Memory B cell (primary cell): ENCODE measurements around the gene DACT1.

ENCODE experiments used
- ATAC-seq: fragments of 150-1000 bp; cut with Tn5 transposase; 2 replicates; pipeline ENCODE4 v1.10.0; 2021; ENCODE audit warnings: low read depth, mild to moderate bottlenecking, moderate library complexity
- DNase-seq, 2 donors: peaks; one replicate each; pipeline ENCODE4 v3.0.0; 2022; ENCODE audit warnings: low spot score in 2 of 2
- H3K27ac Mint-ChIP-seq: one replicate; pipeline ENCODE4 v1.8.0; 2022; ENCODE audit warnings: mild to moderate bottlenecking, moderate library complexity, mixed read lengths
- H3K27me3 Mint-ChIP-seq: one replicate; pipeline ENCODE4 v1.8.0; 2022; ENCODE audit warnings: mixed read lengths
- H3K36me3 Mint-ChIP-seq: one replicate; pipeline ENCODE4 v1.8.0; 2022; ENCODE audit warnings: mild to moderate bottlenecking, mixed read lengths
- H3K4me1 Mint-ChIP-seq: one replicate; pipeline ENCODE4 v1.8.0; 2022; ENCODE audit warnings: mixed read lengths
- H3K4me3 Mint-ChIP-seq: one replicate; pipeline ENCODE4 v1.8.0; 2022; ENCODE audit warnings: mild to moderate bottlenecking, moderate library complexity, mixed read lengths
- H3K9me3 Mint-ChIP-seq: one replicate; pipeline ENCODE4 v1.8.0; 2022; ENCODE audit warnings: mixed read lengths

The DACT1 gene

GRCh38 chr14:58697266-58697929, 59.6 kb downstream of the DACT1 start:
- no peaks in the 10 kb centered on the region for H3K9me3 Mint-ChIP-seq
- no peaks in the 10 kb centered on the region for H3K36me3 Mint-ChIP-seq
- DNase-seq (no peak), ATAC-seq (no peak)
- H3K4me3 Mint-ChIP-seq = no peak overlapping the region
- peaks cover 4% of the 10 kb centered on the region for H3K27me3 Mint-ChIP-seq
- no peaks in the 10 kb centered on the region for H3K4me1 Mint-ChIP-seq
- no peak overlapping the region for H3K27ac Mint-ChIP-seq
